ENCODE measurements around the gene ZNF385C.
"Not testable (repeated sequence)": the region's sequence is repeated elsewhere in the genome, so short reads cannot be mapped to it uniquely, and the experiment has no call there.

The ZNF385C gene

GRCh38 chr17:42016941-42017865 lies 81.1 kb downstream of the ZNF385C start, which contains the start of gene DNAJC7:
DNAJC7 (minus strand) TSS chr17:42017439; CDS start chr17:42017416, 23 bp downstream.
- peak; percentile 96 for DNase-seq

GRCh38 chr17:42016411-42016831 lies 81.9 kb downstream of the ZNF385C start:
- DNase-seq, result peak; percentile 19

- DNase-seq, result not testable (repeated sequence)
Observed at GRCh38 chr17:42013740-42014139, 84.5 kb downstream of the ZNF385C start.

GRCh38 chr17:42012363-42012762 lies 85.9 kb downstream of the ZNF385C start:
- DNase-seq, result not testable (repeated sequence)

GRCh38 chr17:42010898-42011516 lies 87.3 kb downstream of the ZNF385C start:
- DNase-seq, result no peak

- DNase-seq, result not testable (repeated sequence)
Observed at GRCh38 chr17:42010266-42010680, 88.0 kb downstream of the ZNF385C start.

GRCh38 chr17:42009170-42009569 lies 89.1 kb downstream of the ZNF385C start:
- DNase-seq, result no peak

GRCh38 chr17:42005166-42005565 lies 93.1 kb downstream of the ZNF385C start:
- no peak for DNase-seq

- peak; percentile 15 for DNase-seq
Observed at GRCh38 chr17:42002792-42003301, 95.4 kb downstream of the ZNF385C start.

GRCh38 chr17:42002175-42002791 lies 96.0 kb downstream of the ZNF385C start:
- DNase-seq, result no peak

GRCh38 chr17:42001729-42002128 lies 96.5 kb downstream of the ZNF385C start:
- DNase-seq, result no peak

- no peak for DNase-seq
Observed at GRCh38 chr17:42000413-42001133, 97.7 kb downstream of the ZNF385C start.

GRCh38 chr17:41998497-41998896 lies 99.8 kb downstream of the ZNF385C start:
- no peak for DNase-seq

- DNase-seq, result no peak
Observed at GRCh38 chr17:41996855-41997164, 101.5 kb downstream of the ZNF385C start.

GRCh38 chr17:41992576-41992975 lies 105.7 kb downstream of the ZNF385C start:
- DNase-seq, result no peak

GRCh38 chr17:41989702-41990419 lies 108.4 kb downstream of the ZNF385C start:
- DNase-seq, result no peak

- DNase-seq, result no peak
Observed at GRCh38 chr17:41988418-41988817, 109.9 kb downstream of the ZNF385C start.

GRCh38 chr17:41987642-41988041 lies 110.6 kb downstream of the ZNF385C start:
- no peak for DNase-seq

GRCh38 chr17:41986634-41987033 lies 111.6 kb downstream of the ZNF385C start:
- DNase-seq, result no peak

- no peak for DNase-seq
Observed at GRCh38 chr17:41985919-41986318, 112.4 kb downstream of the ZNF385C start.

- no peak for DNase-seq
Observed at GRCh38 chr17:41984454-41984853, 113.8 kb downstream of the ZNF385C start.
